RWPE1 (cell line): ENCODE measurements around the gene ANO7.

ENCODE experiments used
- CTCF ChIA-PET: fragments of 350-600 bp; sonication (Branson Sonifier 250); formaldehyde crosslinking; extraction: SDS; loops from one replicate; lab custom pipeline; 2021; lab: Yijun Ruan, JAX
- POLR2A ChIA-PET: fragments of 400-600 bp; formaldehyde crosslinking; extraction: SDS; loops from one replicate; lab custom pipeline; 2020; ENCODE audit warnings: antibody characterized with exemption; ENCODE audit not compliant: low non-redundant PET; lab: Yijun Ruan, JAX
- DNase-seq: peaks from one replicate; pipeline ENCODE4 v3.0.0; 2012; ENCODE audit warnings: low spot score
- H3K27ac ChIP-seq: fragments of 450-650 bp; 2 replicates; pipeline ENCODE4 v1.5.1; 2017
- TF ChIP-seq, protein P1 (sequence below): fragments of 450-650 bp; conservative IDR thresholded peaks from 2 replicates; pipeline ENCODE4 v1.5.1; 2017; ENCODE audit warnings: low read depth, mild to moderate bottlenecking

The ANO7 gene

DNA sequence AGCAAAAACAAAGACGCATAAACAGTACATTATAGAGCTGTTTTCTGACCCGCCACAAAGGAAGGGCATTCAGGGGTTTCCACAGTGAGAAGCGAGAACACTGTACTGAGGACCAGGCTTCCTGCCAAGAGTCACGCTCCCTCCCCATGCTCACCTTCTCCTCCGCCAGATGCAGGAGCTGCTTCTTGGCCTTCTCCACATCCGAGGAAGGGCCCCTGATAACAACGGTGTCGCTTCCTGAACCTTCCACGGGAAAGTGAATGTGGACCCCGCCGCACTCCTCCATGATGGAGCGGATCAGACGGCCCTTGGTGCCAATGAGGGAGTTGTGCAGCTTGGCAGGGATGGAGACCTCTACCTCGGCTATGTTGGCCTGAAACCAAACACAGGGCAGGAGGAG, 53.8 kb downstream of the ANO7 start:
- TF ChIP-seq, protein P1, sequence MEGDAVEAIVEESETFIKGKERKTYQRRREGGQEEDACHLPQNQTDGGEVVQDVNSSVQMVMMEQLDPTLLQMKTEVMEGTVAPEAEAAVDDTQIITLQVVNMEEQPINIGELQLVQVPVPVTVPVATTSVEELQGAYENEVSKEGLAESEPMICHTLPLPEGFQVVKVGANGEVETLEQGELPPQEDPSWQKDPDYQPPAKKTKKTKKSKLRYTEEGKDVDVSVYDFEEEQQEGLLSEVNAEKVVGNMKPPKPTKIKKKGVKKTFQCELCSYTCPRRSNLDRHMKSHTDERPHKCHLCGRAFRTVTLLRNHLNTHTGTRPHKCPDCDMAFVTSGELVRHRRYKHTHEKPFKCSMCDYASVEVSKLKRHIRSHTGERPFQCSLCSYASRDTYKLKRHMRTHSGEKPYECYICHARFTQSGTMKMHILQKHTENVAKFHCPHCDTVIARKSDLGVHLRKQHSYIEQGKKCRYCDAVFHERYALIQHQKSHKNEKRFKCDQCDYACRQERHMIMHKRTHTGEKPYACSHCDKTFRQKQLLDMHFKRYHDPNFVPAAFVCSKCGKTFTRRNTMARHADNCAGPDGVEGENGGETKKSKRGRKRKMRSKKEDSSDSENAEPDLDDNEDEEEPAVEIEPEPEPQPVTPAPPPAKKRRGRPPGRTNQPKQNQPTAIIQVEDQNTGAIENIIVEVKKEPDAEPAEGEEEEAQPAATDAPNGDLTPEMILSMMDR: no peak
- peak overlapping the region; percentile 9; the same call in 1 of the 2 replicates for H3K27ac ChIP-seq
- POLR2A ChIA-PET: no interaction called here
- CTCF ChIA-PET: no interaction called here
- no peak for DNase-seq

DNA sequence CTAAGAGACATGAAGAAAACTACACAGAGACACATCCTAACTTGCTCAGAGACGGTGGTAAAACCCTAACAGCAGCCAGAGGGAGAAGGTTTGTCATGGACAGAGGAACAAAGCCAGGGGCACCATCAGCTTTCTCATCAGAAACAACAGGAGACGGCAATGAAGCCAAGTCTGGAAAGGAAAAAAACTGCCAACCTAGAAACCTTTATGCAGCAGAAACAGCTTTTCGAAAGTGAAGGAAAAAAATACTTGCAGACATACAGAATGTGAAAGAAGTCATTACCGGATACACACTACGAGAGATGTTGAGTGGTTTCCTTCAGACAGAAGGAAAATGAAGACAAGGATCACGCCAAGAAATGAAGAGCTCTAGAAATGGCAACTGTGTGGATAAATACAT, 55.9 kb downstream of the ANO7 start:
- TF ChIP-seq, protein P1: no peak
- ChIA-PET POLR2A (no interaction called here), CTCF (interaction anchor here (0.6 to 1.2 kb wide), 2 partner anchors 30 to 707 kb away, joined by 4 read pairs; no protein-coding TSS in a partner anchor)
- H3K27ac ChIP-seq: no peak overlapping the region
- DNase-seq: no peak

DNA sequence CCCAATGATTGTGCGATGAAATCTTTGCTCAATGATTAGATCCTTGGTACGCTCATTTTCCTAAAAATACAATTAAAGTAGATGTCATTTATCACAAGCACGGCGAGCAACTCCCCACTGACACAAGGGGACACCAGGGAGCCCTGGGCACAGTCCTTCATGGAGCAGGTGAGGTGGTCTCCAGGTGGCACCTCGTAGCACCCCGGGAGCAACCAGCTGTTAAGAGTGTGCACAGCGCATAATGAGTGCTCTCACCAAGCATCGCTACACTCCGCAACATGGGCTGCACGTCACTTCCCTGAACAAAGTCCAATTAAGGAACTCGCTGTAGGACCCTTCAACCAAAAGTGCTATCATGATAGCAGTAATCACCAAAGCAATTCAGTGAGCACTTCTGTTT, 59.8 kb downstream of the ANO7 start:
- ChIA-PET POLR2A (no interaction called here), CTCF (interaction anchor here (0.6 kb wide), 1 partner anchor 9 kb away, joined by 3 read pairs; no protein-coding TSS in a partner anchor)
- DNase-seq: no peak
- H3K27ac ChIP-seq: no peak overlapping the region
- TF ChIP-seq, protein P1: no peak

DNA sequence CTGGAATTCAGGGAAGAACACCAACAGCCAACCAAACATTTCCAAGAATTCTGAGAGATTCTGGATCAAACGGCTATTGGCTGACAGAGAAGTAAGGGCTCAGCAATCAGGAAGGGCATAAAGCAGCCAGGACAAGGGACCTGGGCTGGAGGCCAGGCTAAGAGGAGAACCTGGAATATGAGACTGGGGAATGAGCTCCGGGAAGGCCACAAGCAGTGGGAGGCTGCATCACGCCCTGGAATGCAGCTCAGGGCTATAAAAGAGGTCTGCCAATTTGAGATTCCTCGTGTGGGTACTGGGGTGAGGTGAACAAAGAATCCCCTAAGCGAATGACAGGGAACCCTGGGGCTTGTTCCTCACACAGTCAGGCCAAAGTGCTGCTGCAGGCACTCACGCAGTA, 60.4 kb downstream of the ANO7 start:
- no peak for DNase-seq
- no peak overlapping the region for H3K27ac ChIP-seq
- CTCF ChIA-PET: interaction anchor here (0.6 kb wide), 1 partner anchor 10 kb away, joined by 3 read pairs; no protein-coding TSS in a partner anchor
- TF ChIP-seq, protein P1: no peak
- POLR2A ChIA-PET: no interaction called here

DNA sequence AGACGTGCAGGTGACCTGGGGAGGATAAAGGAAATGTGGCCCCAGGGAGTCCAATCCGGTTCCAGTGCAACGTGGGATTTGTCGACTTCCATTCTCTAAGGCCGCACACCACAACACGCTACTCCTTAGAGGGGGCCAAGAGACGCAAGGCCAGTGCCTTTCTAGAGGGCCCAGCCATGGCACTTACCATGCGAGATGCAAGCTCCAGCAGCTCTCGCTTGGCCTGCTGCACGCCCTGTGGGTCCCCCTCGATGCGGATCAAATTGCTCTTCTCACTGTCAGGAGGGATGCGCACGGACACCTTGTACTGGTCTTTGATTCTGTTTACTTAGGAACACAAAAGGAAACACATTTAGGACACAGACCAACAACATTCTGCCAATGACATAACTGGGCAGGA, 61.2 kb downstream of the ANO7 start:
- ChIA-PET POLR2A (no interaction called here), CTCF (interaction anchor here (0.5 kb wide), 1 partner anchor 17 kb away, joined by 3 read pairs; no protein-coding TSS in a partner anchor)
- no peak for DNase-seq
- TF ChIP-seq, protein P1: no peak
- H3K27ac ChIP-seq: no peak overlapping the region

DNA sequence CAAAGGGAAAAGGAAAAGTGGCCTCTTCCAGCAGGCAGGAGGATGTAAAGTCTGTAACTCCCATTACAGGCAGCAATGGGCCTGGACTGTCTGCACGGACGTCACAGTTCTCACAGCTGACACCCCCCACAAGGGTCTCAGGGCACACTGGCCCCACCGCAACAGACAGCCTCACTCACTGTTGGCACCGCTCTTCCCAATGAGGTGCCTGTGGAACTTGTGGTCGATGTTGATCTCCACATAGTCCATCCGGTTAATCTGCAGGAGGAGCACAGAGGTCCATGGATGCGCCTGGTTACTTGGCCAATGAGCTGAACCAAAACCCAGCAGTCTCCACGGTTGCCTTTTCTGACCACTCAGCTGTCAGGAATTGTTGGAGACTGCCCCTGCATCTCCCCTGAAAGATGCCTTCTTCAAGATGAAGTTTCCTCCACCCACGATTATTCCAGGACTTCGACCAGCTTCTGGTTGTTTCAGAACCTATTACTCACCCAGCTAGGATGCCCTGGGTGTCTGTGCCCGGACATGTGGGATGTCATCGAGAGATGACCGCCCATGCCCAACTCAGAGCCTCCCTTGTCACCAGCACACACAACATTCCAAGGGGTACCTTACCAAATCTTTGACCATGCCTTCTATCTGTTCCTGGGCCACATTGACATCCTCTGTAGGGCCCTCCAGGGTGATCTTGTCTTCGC, 64.5 kb downstream of the ANO7 start:
- CTCF ChIA-PET: interaction anchor here (0.6 kb wide), 1 partner anchor 42 kb away, joined by 3 read pairs; no protein-coding TSS in a partner anchor
- TF ChIP-seq, protein P1: no peak
- POLR2A ChIA-PET: no interaction called here

More for the DNA sequence above, 64.5 kb downstream of the ANO7 start:
- peak overlapping the region; percentile 11 for H3K27ac ChIP-seq
- DNase-seq: no peak
